OCI-LY3 (cell line): ENCODE measurements around the gene LCE7A.

Experiments used
- CTCF ChIP-seq: fragments of 200-600, 300-600 bp; sonication (generic); IDR thresholded peaks from 2 replicates; pipeline ENCODE4 v1.5.1; 2014; ENCODE audit warnings: antibody characterized with exemption, low read length, low read depth
- EZH2phosphoT487 ChIP-seq: fragments of 200-600 bp; shearing (Covaris generic); IDR thresholded peaks from 2 replicates; pipeline ENCODE4 v1.6.1; 2018; ENCODE audit warnings: antibody characterized with exemption, mixed run types, low read depth

GRCh38 chr1:152879559-152880198, 19.9 kb downstream of the LCE7A start:
- no peak for TF ChIP-seq CTCF
- no peak for TF ChIP-seq EZH2phosphoT487
